Suprapubic skin (tissue), 4 donors: ENCODE data around the gene HIVEP3. TPM values are rescaled to one million over a fixed set of nuclear protein-coding genes. Genes with fewer than 3 reads are reported as not detected.
A peak's percentile ranks its signal among the peaks of the same experiment; 100 is the strongest.

ENCODE experiments used
- DNase-seq, 2 donors: peaks; one replicate each; pipeline ENCODE4 v3.0.0-alpha.2; 2019; ENCODE audit warnings: low spot score in 2 of 2
- H3K27ac ChIP-seq: fragments of 200-600 bp; sonication (generic); one replicate; pipeline ENCODE4 v1.5.1; 2019
- H3K27me3 ChIP-seq: fragments of 200-600 bp; sonication (generic); one replicate; pipeline ENCODE4 v1.5.1; 2019
- H3K36me3 ChIP-seq: fragments of 200-600 bp; sonication (generic); one replicate; pipeline ENCODE4 v1.5.1; 2019
- H3K4me1 ChIP-seq: fragments of 200-600 bp; sonication (generic); one replicate; pipeline ENCODE4 v1.5.1; 2019
- H3K4me3 ChIP-seq: fragments of 200-600 bp; sonication (generic); one replicate; pipeline ENCODE4 v1.5.1; 2019; ENCODE audit warnings: mild to moderate bottlenecking
- H3K9me3 ChIP-seq: fragments of 200-600 bp; sonication (generic); one replicate; pipeline ENCODE4 v1.5.1; 2019
- CTCF ChIP-seq, 2 donors: fragments of 200-600 bp in 1 of 2; fragments of 450-650 bp in 1 of 2; sonication (generic) in 1 of 2; IDR thresholded peaks; one replicate each; pipeline ENCODE4 v1.5.1; 2016 to 2019; ENCODE audit warnings: antibody characterized with exemption in 2 of 2, mild to moderate bottlenecking in 1 of 2, moderate library complexity in 1 of 2
- EP300 ChIP-seq: sonication (generic); formaldehyde crosslinking; IDR thresholded peaks from one replicate; pipeline ENCODE4 v1.6.1; 2017; ENCODE audit warnings: antibody characterized with exemption
- POLR2A ChIP-seq, 2 donors: fragments of 450-650 bp; IDR thresholded peaks; one replicate each; pipeline ENCODE4 v1.6.1; 2017; ENCODE audit warnings: antibody characterized with exemption in 2 of 2, mild to moderate bottlenecking in 2 of 2, moderate library complexity in 2 of 2
- POLR2AphosphoS5 ChIP-seq, 3 donors: sonication (generic); formaldehyde crosslinking; IDR thresholded peaks; one replicate each; pipeline ENCODE4 v1.6.1; 2017; ENCODE audit warnings: antibody characterized with exemption in 3 of 3
- WGBS: methylation state at CpG from one replicate; pipeline ENCODE4 v1.1.5; 2018; 5-methylcytosine and 5-hydroxymethylcytosine counted together
- total RNA-seq, 4 donors: library from RNA; depleted of rRNA; stranded (reverse); fragments of >200 nt; gene quantifications; one replicate each; pipeline ENCODE4 v1.1.0, GENCODE V29; 2016

The HIVEP3 gene
- total RNA-seq, 4 donors from 2014 or later: 11.3 to 23.9 (median 18.3) TPM

GRCh38 chr1:41659159-41659495, 259.6 kb downstream of the HIVEP3 start:
- Histone ChIP-seq H3K4me3 (no peak overlapping the region), H3K9me3 (no peaks in the 10 kb centered on the region), H3K36me3 (no peaks in the 10 kb centered on the region), H3K27ac (no peak overlapping the region), H3K27me3 (no peaks in the 10 kb centered on the region), H3K4me1 (peaks cover 45% of the 10 kb centered on the region)
- no peak for DNase-seq
- TF ChIP-seq CTCF (IDR thresholded peaks at IDR 0.05): no peak
- TF ChIP-seq POLR2A (IDR thresholded peaks at IDR 0.05): no peak
- TF ChIP-seq POLR2AphosphoS5 (IDR thresholded peaks at IDR 0.05): no peak
- no peak for TF ChIP-seq EP300
- WGBS: 66% methylated on average over 2 of the region's 2 CpGs

GRCh38 chr1:41658431-41659158, 260.1 kb downstream of the HIVEP3 start:
- peaks cover 40% of the 10 kb centered on the region for H3K4me1 ChIP-seq
- no peaks in the 10 kb centered on the region for H3K9me3 ChIP-seq
- 82% methylated on average over 12 of the region's 12 CpGs for WGBS
- H3K4me3 ChIP-seq: no peak overlapping the region
- no peaks in the 10 kb centered on the region for H3K36me3 ChIP-seq
- no peaks in the 10 kb centered on the region for H3K27me3 ChIP-seq
- H3K27ac ChIP-seq: no peak overlapping the region
- peak; percentile 51 to 54 for DNase-seq
- TF ChIP-seq POLR2A (IDR thresholded peaks at IDR 0.05) (no peak), EP300 (no peak), CTCF (IDR thresholded peaks at IDR 0.05) (no peak), POLR2AphosphoS5 (IDR thresholded peaks at IDR 0.05) (no peak)

GRCh38 chr1:41657679-41658295, 260.9 kb downstream of the HIVEP3 start:
- H3K4me3 ChIP-seq: no peak overlapping the region
- H3K36me3 ChIP-seq: no peaks in the 10 kb centered on the region
- 86% methylated on average over 7 of the region's 7 CpGs for WGBS
- H3K27ac ChIP-seq: no peak overlapping the region
- H3K27me3 ChIP-seq: no peaks in the 10 kb centered on the region
- peak in 1 of 2 donors; percentile 44 for DNase-seq
- TF ChIP-seq POLR2AphosphoS5 (IDR thresholded peaks at IDR 0.05) (no peak), EP300 (no peak), POLR2A (IDR thresholded peaks at IDR 0.05) (no peak), CTCF (IDR thresholded peaks at IDR 0.05) (no peak)
- H3K9me3 ChIP-seq: no peaks in the 10 kb centered on the region
- peaks cover 32% of the 10 kb centered on the region for H3K4me1 ChIP-seq

GRCh38 chr1:41656825-41657500, 261.8 kb downstream of the HIVEP3 start:
- TF ChIP-seq POLR2A (IDR thresholded peaks at IDR 0.05) (no peak), POLR2AphosphoS5 (IDR thresholded peaks at IDR 0.05) (no peak), EP300 (no peak), CTCF (IDR thresholded peaks at IDR 0.05) (no peak)
- peak in 1 of 2 donors; percentile 31 for DNase-seq
- Histone ChIP-seq H3K36me3 (no peaks in the 10 kb centered on the region), H3K27ac (no peak overlapping the region), H3K9me3 (no peaks in the 10 kb centered on the region), H3K27me3 (no peaks in the 10 kb centered on the region), H3K4me3 (no peak overlapping the region), H3K4me1 (peaks cover 27% of the 10 kb centered on the region)
- WGBS: 95% methylated on average over 9 of the region's 9 CpGs

- no peaks in the 10 kb centered on the region for H3K9me3 ChIP-seq
- H3K27ac ChIP-seq: no peak overlapping the region
- peak in 1 of 2 donors; percentile 36 for DNase-seq
- WGBS: 27% methylated on average over 2 of the region's 2 CpGs
- peaks cover 19% of the 10 kb centered on the region for H3K4me1 ChIP-seq
- TF ChIP-seq POLR2A (IDR thresholded peaks at IDR 0.05) (no peak), CTCF (IDR thresholded peaks at IDR 0.05) (no peak), EP300 (no peak), POLR2AphosphoS5 (IDR thresholded peaks at IDR 0.05) (no peak)
- H3K4me3 ChIP-seq: no peak overlapping the region
- H3K36me3 ChIP-seq: no peaks in the 10 kb centered on the region
- no peaks in the 10 kb centered on the region for H3K27me3 ChIP-seq
Observed at GRCh38 chr1:41656068-41656467, 262.7 kb downstream of the HIVEP3 start.
